Endothelial cell of umbilical vein (primary cell): ENCODE measurements around the gene AGT. TPM values are rescaled to one million over a fixed set of nuclear protein-coding genes. Genes with fewer than 3 reads are reported as not detected.

ENCODE experiments used
- BruUV-seq: library from RNA; stranded (reverse); fragments of 400-500 nt; replicated peaks from 2 replicates; lab custom pipeline; 2021; lab: Mats Ljungman, UMichigan
- CTCF ChIA-PET: fragments of 300-600, 350-600 bp; sonication (Branson Sonifier 250); formaldehyde crosslinking; loops from one replicate; lab custom pipeline; 2021; ENCODE audit warnings: antibody characterized with exemption, inconsistent platforms; lab: Charles Lee
- POLR2A ChIA-PET: fragments of 300-600, 350-600 bp; sonication (Branson Sonifier 250); formaldehyde crosslinking; loops from one replicate; lab custom pipeline; 2021; ENCODE audit warnings: antibody characterized with exemption, inconsistent platforms; lab: Charles Lee
- DNase-seq: peaks from one replicate; pipeline ENCODE4 v3.0.0-alpha.2; 2011; ENCODE audit warnings: low read depth, low spot score
- FAIRE-seq: peaks from 2 replicates; lab custom pipeline; 2011; peaks lifted over from hg19 to GRCh38; lab: Jason Lieb, UNC
- H2AFZ ChIP-seq: 2 replicates; pipeline ENCODE4 v1.6.0; 2012; ENCODE audit warnings: low read depth, low read length, control low read depth, inconsistent platforms
- H3K27ac ChIP-seq: 2 replicates; pipeline ENCODE4 v1.5.1; 2011; ENCODE audit warnings: low read depth, mild to moderate bottlenecking, control low read depth, low read length, moderate library complexity; ENCODE audit not compliant: insufficient read depth
- H3K27me3 ChIP-seq, 2 experiments: 2 replicates each; pipeline versions ENCODE4 v1.6.0 to v1.6.1; 2011; ENCODE audit warnings: low read length in 2 of 2, mixed read lengths in 1 of 2; ENCODE audit not compliant: control insufficient read depth in 2 of 2, insufficient read depth in 2 of 2
- H3K36me3 ChIP-seq, 2 experiments: 2 replicates in 1 of 2; 3 replicates in 1 of 2; pipeline ENCODE4 v1.5.1; 2011; ENCODE audit warnings: low read length in 2 of 2, mild to moderate bottlenecking in 1 of 2, moderate library complexity in 1 of 2; ENCODE audit not compliant: control insufficient read depth in 2 of 2, insufficient read depth in 2 of 2; ENCODE audit errors: extremely low read depth in 1 of 2
- H3K4me1 ChIP-seq: 3 replicates; pipeline ENCODE4 v1.5.1; 2011; ENCODE audit warnings: mild to moderate bottlenecking, low read length; ENCODE audit not compliant: control insufficient read depth, insufficient read depth; ENCODE audit errors: extremely low read depth
- H3K4me2 ChIP-seq: 2 replicates; pipeline ENCODE4 v1.6.1; 2011; ENCODE audit warnings: low read length, control low read depth, mixed read lengths; ENCODE audit not compliant: insufficient read depth
- H3K4me3 ChIP-seq, 3 experiments: fragments of 200-600 bp in 1 of 3; sonication (generic), shearing (Covaris generic) in 1 of 3; replicated peaks in 1 of 3; 2 replicates each; pipeline ENCODE4 v1.5.1; 2011 to 2016; ENCODE audit warnings: control low read depth in 3 of 3, low read length in 3 of 3, mild to moderate bottlenecking in 2 of 3, inconsistent platforms in 1 of 3, low read depth in 1 of 3, moderate library complexity in 1 of 3; ENCODE audit not compliant: insufficient read depth in 1 of 3
- H3K79me2 ChIP-seq: 2 replicates; pipeline ENCODE4 v1.6.0; 2012; ENCODE audit warnings: low read length, inconsistent platforms; ENCODE audit not compliant: control insufficient read depth, insufficient read depth
- H3K9ac ChIP-seq: replicated peaks from 2 replicates; pipeline ENCODE3; 2011; ENCODE audit warnings: low read length, control low read depth; ENCODE audit not compliant: insufficient read depth; ENCODE audit errors: extremely low read depth
- H3K9me1 ChIP-seq: replicated peaks from 3 replicates; pipeline ENCODE4 v1.6.0; 2011; ENCODE audit warnings: mild to moderate bottlenecking, low read length; ENCODE audit not compliant: control insufficient read depth, insufficient read depth; ENCODE audit errors: extremely low read depth
- H3K9me3 ChIP-seq: replicated peaks from 2 replicates; pipeline ENCODE4 v1.5.1; 2012; ENCODE audit warnings: low read length, inconsistent platforms; ENCODE audit not compliant: control insufficient read depth, insufficient read depth
- H4K20me1 ChIP-seq: replicated peaks from 2 replicates; pipeline ENCODE3; 2011; ENCODE audit warnings: mild to moderate bottlenecking, low read length; ENCODE audit not compliant: control insufficient read depth, insufficient read depth; ENCODE audit errors: extremely low read depth
- EZH2 ChIP-seq: IDR thresholded peaks from 2 replicates; pipeline ENCODE4 v1.6.1; 2012; ENCODE audit warnings: borderline replicate concordance, low read depth, mild to moderate bottlenecking, moderate library complexity, low read length, inconsistent platforms; ENCODE audit not compliant: severe bottlenecking
- FOS ChIP-seq: IDR thresholded peaks from 2 replicates; pipeline ENCODE4 v1.6.1; 2011; ENCODE audit warnings: mild to moderate bottlenecking, low read length, moderate library complexity, borderline replicate concordance; ENCODE audit not compliant: insufficient read depth
- GATA2 ChIP-seq: IDR thresholded peaks from 2 replicates; pipeline ENCODE4 v1.7.0; 2011; ENCODE audit warnings: low read depth, mild to moderate bottlenecking, moderate library complexity, mixed read lengths, low read length; ENCODE audit not compliant: insufficient read length, insufficient read depth
- JUN ChIP-seq: IDR thresholded peaks from 2 replicates; pipeline ENCODE4 v1.6.1; 2011; ENCODE audit warnings: borderline replicate concordance, low read depth; ENCODE audit not compliant: insufficient read length, insufficient read depth
- MYC ChIP-seq: IDR thresholded peaks from one replicate; pipeline ENCODE4 v1.6.1; 2011; ENCODE audit warnings: mild to moderate bottlenecking, low read depth, low read length
- POLR2A ChIP-seq: IDR thresholded peaks from 2 replicates; pipeline ENCODE4 v1.6.1; 2012; ENCODE audit warnings: low read depth, mild to moderate bottlenecking, control low read depth, low read length
- POLR2AphosphoS5 ChIP-seq: IDR thresholded peaks from 2 replicates; pipeline ENCODE4 v1.6.1; 2012; ENCODE audit warnings: low read depth, mild to moderate bottlenecking, control low read depth, low read length, moderate library complexity; ENCODE audit not compliant: insufficient read depth
- dilution Hi-C: fragments of 300-500 bp; cut with MboI; formaldehyde crosslinking; loops from one replicate; pipeline ENCODE4 v1.15.0; 2019; ENCODE audit warnings: low sequenced_read_pairs; ENCODE audit not compliant: extremely low pct_ligation_motif_present
- intact Hi-C: fragments of 100-400 bp; cut with micrococcal nuclease; formaldehyde crosslinking; loops from one replicate; pipeline ENCODE4 v1.10.0; 2022
- polyA plus RNA-seq, 4 experiments: library from polyadenylated mRNA; depleted of rRNA in 3 of 4; stranded (reverse) in 3 of 4; unstranded in 1 of 4; fragments of >200 nt; gene quantifications; 2 replicates each; pipeline versions ENCODE4 v1.2.1 to v1.2.3, GENCODE V29; 2011 to 2012; ENCODE audit warnings: missing spikeins in 1 of 4
- total RNA-seq: library from RNA; stranded (reverse); gene quantifications from 2 replicates; pipeline ENCODE4 v1.2.3, GENCODE V29; 2021
- TF ChIP-seq, protein P1 (sequence below), 2 donors: IDR thresholded peaks; 1 replicate in 1 of 2; 2 replicates in 1 of 2; pipeline ENCODE4 v1.5.1; 2011; ENCODE audit warnings: low read length in 2 of 2, mild to moderate bottlenecking in 2 of 2, moderate library complexity in 2 of 2, control low read depth in 1 of 2, inconsistent platforms in 1 of 2, low read depth in 1 of 2; ENCODE audit not compliant: insufficient read depth in 1 of 2; ENCODE audit errors: extremely low read depth in 1 of 2
- TF ChIP-seq, protein P2 (sequence below): IDR thresholded peaks from 2 replicates; pipeline ENCODE4 v1.6.1; 2011; ENCODE audit not compliant: insufficient read depth, insufficient read length

AGT gene
- total and polyA plus RNA-seq, 2 donors (not counting 3 experiments of a cell fraction or from before 2014, with no cell fraction given) = not detected

DNA sequence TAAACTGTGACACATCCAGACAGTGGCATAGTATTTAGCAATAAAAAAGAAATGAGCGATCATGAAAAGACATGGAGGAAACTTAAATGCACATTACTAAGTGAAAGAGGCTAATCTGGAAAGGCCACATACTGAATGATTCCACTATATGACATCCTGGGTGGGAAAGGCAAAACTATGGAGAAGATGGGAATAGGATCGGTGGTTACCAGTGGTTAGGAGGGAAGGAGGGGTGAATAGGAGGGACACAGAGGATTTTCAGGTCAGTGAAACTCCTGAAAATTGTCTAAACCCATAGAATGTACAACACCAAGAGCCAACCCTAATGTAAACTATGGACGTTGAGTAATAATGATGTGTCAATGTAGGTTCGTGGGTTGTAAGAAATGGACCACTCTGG, 13.8 kb downstream of the AGT start:
- BruUV-seq = no TSS peak
- no peak overlapping the region for H2AFZ ChIP-seq
- no peaks in the 10 kb centered on the region for H3K4me1 ChIP-seq
- H3K9me1 ChIP-seq = no peaks in the 10 kb centered on the region
- no peak for DNase-seq
- POLR2A ChIA-PET = no interaction called here
- no peak for FAIRE-seq
- no peaks in the 10 kb centered on the region for H3K36me3 ChIP-seq
- H3K4me3 ChIP-seq = no peak overlapping the region
- H3K79me2 ChIP-seq = no peaks in the 10 kb centered on the region
- no peaks in the 10 kb centered on the region for H3K9me3 ChIP-seq
- CTCF ChIA-PET = no interaction called here
- H3K4me2 ChIP-seq = no peak overlapping the region
- TF ChIP-seq, protein P1, sequence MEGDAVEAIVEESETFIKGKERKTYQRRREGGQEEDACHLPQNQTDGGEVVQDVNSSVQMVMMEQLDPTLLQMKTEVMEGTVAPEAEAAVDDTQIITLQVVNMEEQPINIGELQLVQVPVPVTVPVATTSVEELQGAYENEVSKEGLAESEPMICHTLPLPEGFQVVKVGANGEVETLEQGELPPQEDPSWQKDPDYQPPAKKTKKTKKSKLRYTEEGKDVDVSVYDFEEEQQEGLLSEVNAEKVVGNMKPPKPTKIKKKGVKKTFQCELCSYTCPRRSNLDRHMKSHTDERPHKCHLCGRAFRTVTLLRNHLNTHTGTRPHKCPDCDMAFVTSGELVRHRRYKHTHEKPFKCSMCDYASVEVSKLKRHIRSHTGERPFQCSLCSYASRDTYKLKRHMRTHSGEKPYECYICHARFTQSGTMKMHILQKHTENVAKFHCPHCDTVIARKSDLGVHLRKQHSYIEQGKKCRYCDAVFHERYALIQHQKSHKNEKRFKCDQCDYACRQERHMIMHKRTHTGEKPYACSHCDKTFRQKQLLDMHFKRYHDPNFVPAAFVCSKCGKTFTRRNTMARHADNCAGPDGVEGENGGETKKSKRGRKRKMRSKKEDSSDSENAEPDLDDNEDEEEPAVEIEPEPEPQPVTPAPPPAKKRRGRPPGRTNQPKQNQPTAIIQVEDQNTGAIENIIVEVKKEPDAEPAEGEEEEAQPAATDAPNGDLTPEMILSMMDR (IDR thresholded peaks at IDR 0.05; ENCODE audit: extremely low read depth in 1 of 2, insufficient read depth in 1 of 2, low read depth in 1 of 2, low read length in 2 of 2) = no peak
- TF ChIP-seq MYC (no peak), EZH2 (no peak), POLR2A (no peak), JUN (no peak), FOS (no peak), POLR2AphosphoS5 (no peak), GATA2 (no peak)
- TF ChIP-seq, protein P2, sequence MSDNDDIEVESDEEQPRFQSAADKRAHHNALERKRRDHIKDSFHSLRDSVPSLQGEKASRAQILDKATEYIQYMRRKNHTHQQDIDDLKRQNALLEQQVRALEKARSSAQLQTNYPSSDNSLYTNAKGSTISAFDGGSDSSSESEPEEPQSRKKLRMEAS = no peak
- dilution Hi-C loops (no loop called here), intact Hi-C loops (no loop called here)
- no peaks in the 10 kb centered on the region for H4K20me1 ChIP-seq
- no peak overlapping the region for H3K9ac ChIP-seq
- H3K27me3 ChIP-seq = no peaks in the 10 kb centered on the region
- H3K27ac ChIP-seq = no peak overlapping the region
